GM12878 (cell line): ENCODE data around the gene GUCY2F. TPM values are rescaled to one million over a fixed set of nuclear protein-coding genes. Genes with fewer than 3 reads are reported as not detected.

Experiments used
- ATAC-seq: fragments of 200-7000 bp; cut with Tn5 transposase; 3 replicates; pipeline ENCODE4 v1.9.1; 2020; ENCODE audit warnings: mild to moderate bottlenecking, moderate library complexity
- BruUV-seq: library from RNA; stranded (reverse); fragments of 400-500 nt; replicated peaks from 2 replicates; lab custom pipeline; 2021; lab: Mats Ljungman, UMichigan
- CTCF ChIA-PET: fragments of 300-600 bp; sonication (Branson Sonifier 250); formaldehyde crosslinking; extraction: SDS; loops from one replicate; lab custom pipeline; 2021; ENCODE audit warnings: inconsistent platforms; lab: Yijun Ruan, JAX
- POLR2A ChIA-PET: fragments of 350-600 bp; formaldehyde crosslinking; extraction: SDS; loops from one replicate; lab custom pipeline; 2021; ENCODE audit warnings: inconsistent platforms; lab: Charles Lee
- RAD21 ChIA-PET: fragments of 300-600 bp; sonication (Branson Sonifier 250); formaldehyde crosslinking; loops from one replicate; lab custom pipeline; 2023; ENCODE audit warnings: antibody characterized with exemption; ENCODE audit not compliant: unreplicated experiment; lab: Charles Lee
- SMC1A ChIA-PET: fragments of 300-600 bp; sonication (Branson Sonifier 250); formaldehyde crosslinking; loops from one replicate; lab custom pipeline; 2023; ENCODE audit not compliant: unreplicated experiment, uncharacterized antibody; lab: Charles Lee
- DNase-seq: peaks from one replicate; pipeline ENCODE4 v3.0.0-alpha.2; 2011; ENCODE audit warnings: low read depth, low spot score
- FAIRE-seq: peaks from 3 replicates; lab custom pipeline; 2011; peaks lifted over from hg19 to GRCh38; lab: Jason Lieb, UNC
- H2AFZ ChIP-seq: 2 replicates; pipeline ENCODE4 v1.6.0; 2011; ENCODE audit warnings: low read depth, low read length, control low read depth; ENCODE audit not compliant: control insufficient read depth
- H3K27ac ChIP-seq: 2 replicates; pipeline ENCODE4 v1.5.1; 2011; ENCODE audit warnings: control low read depth; ENCODE audit not compliant: control insufficient read depth, insufficient read depth
- H3K27me3 ChIP-seq, 2 experiments: replicated peaks in 1 of 2; 2 replicates each; pipeline versions ENCODE4 v1.6.0 to v1.6.1; 2011; ENCODE audit warnings: low read length in 1 of 2; ENCODE audit not compliant: control insufficient read depth in 2 of 2, insufficient read depth in 2 of 2
- H3K36me3 ChIP-seq, 2 experiments: 2 replicates each; pipeline ENCODE4 v1.5.1; 2011; ENCODE audit warnings: low read length in 1 of 2; ENCODE audit not compliant: control insufficient read depth in 2 of 2, insufficient read depth in 2 of 2
- H3K4me1 ChIP-seq: 2 replicates; pipeline ENCODE4 v1.6.1; 2011; ENCODE audit warnings: mild to moderate bottlenecking, low read length, moderate library complexity, mixed read lengths; ENCODE audit not compliant: control insufficient read depth, insufficient read depth
- H3K4me2 ChIP-seq: 2 replicates; pipeline ENCODE4 v1.6.0; 2011; ENCODE audit warnings: control low read depth; ENCODE audit not compliant: control insufficient read depth, insufficient read depth
- H3K4me3 ChIP-seq: fragments of 200-600 bp; sonication (generic); 2 replicates; pipeline ENCODE4 v1.5.1; 2016
- H3K79me2 ChIP-seq: 2 replicates; pipeline ENCODE4 v1.6.0; 2011; ENCODE audit warnings: low read length; ENCODE audit not compliant: control insufficient read depth, insufficient read depth
- H3K9ac ChIP-seq: 2 replicates; pipeline ENCODE4 v1.8.0; 2011; ENCODE audit warnings: low read length, control low read depth, mixed read lengths; ENCODE audit not compliant: control insufficient read depth, insufficient read depth
- H3K9me3 ChIP-seq: replicated peaks from 3 replicates; pipeline ENCODE4 v1.5.1; 2011; ENCODE audit warnings: mild to moderate bottlenecking, low read length; ENCODE audit not compliant: control insufficient read depth, insufficient read depth
- H4K20me1 ChIP-seq: 2 replicates; pipeline ENCODE4 v1.6.0; 2011; ENCODE audit not compliant: control insufficient read depth, insufficient read depth
- FOXM1 ChIP-seq: IDR thresholded peaks from 2 replicates; pipeline ENCODE4 v1.6.1; 2012; ENCODE audit warnings: low read depth, mild to moderate bottlenecking, inconsistent platforms, low read length, moderate library complexity
- GATAD2B ChIP-seq: fragments of 450-650 bp; conservative IDR thresholded peaks from 2 replicates; pipeline ENCODE4 v1.6.1; 2017; ENCODE audit warnings: low read depth, mild to moderate bottlenecking, moderate library complexity
- PAX8 ChIP-seq: fragments of 450-650 bp; IDR thresholded peaks from 2 replicates; pipeline ENCODE4 v1.6.1; 2017; ENCODE audit warnings: mild to moderate bottlenecking, moderate library complexity
- POU2F2 ChIP-seq: IDR thresholded peaks from 3 replicates; pipeline ENCODE4 v1.6.1; 2011; ENCODE audit warnings: low read depth, mild to moderate bottlenecking, low read length, borderline replicate concordance
- SIX5 ChIP-seq: IDR thresholded peaks from 2 replicates; pipeline ENCODE4 v1.6.1; 2011; ENCODE audit warnings: mild to moderate bottlenecking, low read depth, low read length, moderate library complexity; ENCODE audit not compliant: severe bottlenecking
- WGBS: methylation state at CpG from one replicate; pipeline ENCODE4 v1.1.6; 2016; ENCODE audit warnings: low lambda C conversion rate; ENCODE audit not compliant: insufficient replicate concordance, insufficient coverage; ENCODE audit errors: missing lambda C conversion rate; 5-methylcytosine and 5-hydroxymethylcytosine counted together
- in situ Hi-C: fragments of 300-500 bp; cut with MboI; formaldehyde crosslinking; loops from 9 replicates; pipeline ENCODE4 v1.14.3; 2018; ENCODE audit warnings: mixed read lengths
- intact Hi-C: fragments of 100-400 bp; cut with micrococcal nuclease; formaldehyde crosslinking; loops from one replicate; pipeline ENCODE4 v1.14.2; 2022; ENCODE audit not compliant: unreplicated experiment
- polyA plus RNA-seq, 11 experiments: library from polyadenylated mRNA; depleted of rRNA in 4 of 11; unstranded in 6 of 11; stranded (reverse) in 5 of 11; fragments of >200 nt; fragmentation: Nextera tagmentation in 4 of 11; fragmentation: Illumina TruSeq in 1 of 11; extraction: Ambion mirVana in 4 of 11; extraction: Trizol in 1 of 11; gene quantifications; 1 replicate in 1 of 11; 2 replicates in 10 of 11; pipeline versions ENCODE4 v1.2.1 to v1.2.3, GENCODE V29; 2011 to 2016; ENCODE audit warnings: inconsistent platforms in 2 of 11, missing spikeins in 2 of 11, low read depth in 1 of 11
- total RNA-seq, 4 experiments: library from RNA; depleted of rRNA in 3 of 4; stranded (reverse); fragments of >200 nt in 3 of 4; fragmentation: Illumina TruSeq in 1 of 4; extraction: Trizol in 1 of 4; gene quantifications; 2 replicates each; pipeline versions ENCODE4 v1.2.1 to v1.2.3, GENCODE V29; 2013 to 2021
- TF ChIP-seq, protein P1 (sequence below): IDR thresholded peaks from 2 replicates; pipeline ENCODE4 v1.6.1; 2012; ENCODE audit warnings: low read depth, low read length, improper control_type of control experiment

The GUCY2F gene
- total and polyA plus RNA-seq, 10 of the 15 experiments (the other 5 are each of a cell fraction or from before 2014, with no cell fraction given), result not detected

DNA sequence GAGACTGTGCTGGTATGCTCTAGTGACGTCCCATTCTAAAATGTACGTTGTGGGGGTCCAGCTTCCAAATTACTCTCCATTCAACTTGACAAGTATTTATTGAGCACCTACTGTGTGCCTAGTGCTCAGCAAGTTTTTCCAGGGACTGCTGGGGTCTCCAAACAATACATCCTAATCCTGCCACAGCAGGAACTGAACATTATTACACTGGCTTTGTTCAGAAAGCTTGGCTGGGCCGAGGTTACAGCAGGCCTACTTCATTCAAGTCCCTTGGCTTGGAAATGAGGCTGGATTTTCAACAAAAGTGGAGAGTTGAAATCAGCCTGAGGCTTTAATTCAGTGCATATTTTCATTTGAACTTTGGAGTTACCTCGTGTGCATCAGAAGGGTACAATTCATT, 78.0 kb downstream of the GUCY2F start:
- 0% methylated on average over 4 of the region's 4 CpGs for WGBS
- Histone ChIP-seq H2AFZ (no peak overlapping the region), H3K9ac (no peak overlapping the region), H3K36me3 (no peaks in the 10 kb centered on the region)
- intact Hi-C loops, result no loop called here
- POLR2A ChIA-PET, result no interaction called here
- TF ChIP-seq, protein P1, sequence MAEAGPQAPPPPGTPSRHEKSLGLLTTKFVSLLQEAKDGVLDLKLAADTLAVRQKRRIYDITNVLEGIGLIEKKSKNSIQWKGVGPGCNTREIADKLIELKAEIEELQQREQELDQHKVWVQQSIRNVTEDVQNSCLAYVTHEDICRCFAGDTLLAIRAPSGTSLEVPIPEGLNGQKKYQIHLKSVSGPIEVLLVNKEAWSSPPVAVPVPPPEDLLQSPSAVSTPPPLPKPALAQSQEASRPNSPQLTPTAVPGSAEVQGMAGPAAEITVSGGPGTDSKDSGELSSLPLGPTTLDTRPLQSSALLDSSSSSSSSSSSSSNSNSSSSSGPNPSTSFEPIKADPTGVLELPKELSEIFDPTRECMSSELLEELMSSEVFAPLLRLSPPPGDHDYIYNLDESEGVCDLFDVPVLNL, result no peak
- TF ChIP-seq GATAD2B (no peak), PAX8 (no peak), FOXM1 (no peak), SIX5 (no peak)
- TF ChIP-seq, all 136 proteins: peak for 0
- no peak overlapping the region for H3K4me2 ChIP-seq
- in situ Hi-C loops, result no loop called here
- FAIRE-seq (no peak), ATAC-seq (no peak), DNase-seq (no peak)
- no TSS peak for BruUV-seq
- RAD21 ChIA-PET, result interaction anchor here (1.1 kb wide), 1 partner anchor 19 kb away, joined by 3 read pairs; no protein-coding TSS in a partner anchor
- SMC1A ChIA-PET, result no interaction called here
- no peak overlapping the region for H3K4me3 ChIP-seq
- no peaks in the 10 kb centered on the region for H3K4me1 ChIP-seq
- CTCF ChIA-PET, result no interaction called here
- no peaks in the 10 kb centered on the region for H3K9me3 ChIP-seq
- no peaks in the 10 kb centered on the region for H4K20me1 ChIP-seq
- H3K27ac ChIP-seq, result no peak overlapping the region
- no peaks in the 10 kb centered on the region for H3K79me2 ChIP-seq
- H3K27me3 ChIP-seq, result no peaks in the 10 kb centered on the region

DNA sequence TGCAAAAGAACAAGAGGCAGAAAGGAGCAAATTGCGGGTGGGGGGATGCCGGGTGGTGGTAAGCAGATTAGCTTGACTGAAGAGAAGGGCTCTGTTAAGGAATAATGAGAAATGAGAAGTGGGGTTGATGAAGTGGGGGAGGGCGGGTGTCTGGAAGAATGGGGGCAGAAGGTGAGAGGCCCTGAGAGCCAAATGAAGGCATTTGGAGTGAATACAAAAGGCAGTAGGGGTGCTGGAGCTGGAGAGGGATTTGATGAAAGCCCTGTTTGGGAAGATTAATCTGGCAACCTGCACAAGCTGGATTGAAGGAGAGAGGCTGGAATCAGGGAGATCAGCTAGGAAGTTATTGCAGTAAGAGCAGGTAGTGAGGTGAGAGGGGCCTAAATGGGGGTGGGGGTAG, 82.1 kb downstream of the GUCY2F start:
- H2AFZ ChIP-seq, result no peak overlapping the region
- H3K27me3 ChIP-seq, result no peaks in the 10 kb centered on the region
- ChIA-PET CTCF (interaction anchor here (0.6 to 0.8 kb wide), 2 partner anchors 44 to 700 kb away, joined by 3 to 4 read pairs; no protein-coding TSS in a partner anchor), RAD21 (no interaction called here), SMC1A (interaction anchor here (0.9 kb wide), 1 partner anchor 211 kb away, joined by 3 read pairs; no protein-coding TSS in a partner anchor), POLR2A (no interaction called here)
- DNase-seq (no peak), FAIRE-seq (no peak), ATAC-seq (no peak)
- intact Hi-C loops, result no loop called here
- no peak overlapping the region for H3K4me3 ChIP-seq
- no peaks in the 10 kb centered on the region for H3K79me2 ChIP-seq
- no peaks in the 10 kb centered on the region for H4K20me1 ChIP-seq
- no peaks in the 10 kb centered on the region for H3K4me1 ChIP-seq
- no peak overlapping the region for H3K4me2 ChIP-seq
- 46% methylated on average over 2 of the region's 3 CpGs for WGBS
- no peak overlapping the region for H3K27ac ChIP-seq
- H3K36me3 ChIP-seq, result no peaks in the 10 kb centered on the region
- in situ Hi-C loops, result no loop called here
- H3K9ac ChIP-seq, result no peak overlapping the region
- no TSS peak for BruUV-seq
- H3K9me3 ChIP-seq, result no peaks in the 10 kb centered on the region
- TF ChIP-seq POU2F2, result no peak
- TF ChIP-seq, all 136 proteins: peak for 0
